Motor neuron (in vitro differentiated cells): ENCODE measurements around the gene RHBDL1. TPM values are rescaled to one million over a fixed set of nuclear protein-coding genes. Genes with fewer than 3 reads are reported as not detected.

ENCODE experiments used
- ATAC-seq, 8 experiments: fragments of 200-7000 bp; cut with Tn5 transposase; replicated peaks in 6 of 8; 2 replicates each; pipeline ENCODE4 v1.8.0; 2021; ENCODE audit warnings: mild to moderate bottlenecking in 8 of 8, moderate library complexity in 8 of 8
- H3K27ac ChIP-seq, 2 donors: fragments of 250-450 bp; sonication (Bioruptor Pico); 2 replicates each; pipeline ENCODE4 v1.9.0; 2021; ENCODE audit warnings: antibody characterized with exemption in 2 of 2, mild to moderate bottlenecking in 2 of 2, moderate library complexity in 1 of 2
- H3K4me1 ChIP-seq, 2 donors: fragments of 250-450 bp; sonication (Bioruptor Pico); replicated peaks in 1 of 2; 2 replicates each; pipeline ENCODE4 v1.6.1; 2021; ENCODE audit warnings: antibody characterized with exemption in 2 of 2, mild to moderate bottlenecking in 2 of 2, moderate library complexity in 1 of 2
- H3K4me3 ChIP-seq, 5 donors: fragments of 250-450 bp; sonication (Bioruptor Pico); 2 replicates each; pipeline ENCODE4 v1.9.0; 2021; ENCODE audit warnings: antibody characterized with exemption in 5 of 5, mild to moderate bottlenecking in 5 of 5, moderate library complexity in 4 of 5
- WGBS, 10 experiments: fragments of 450-650 bp; shearing (Covaris generic); methylation state at CpG; one replicate each; pipeline ENCODE4 v1.0.0; 2022; 5-methylcytosine and 5-hydroxymethylcytosine counted together
- in situ Hi-C, 9 experiments: fragments of 400-800 bp; cut with MboI; loops; one replicate each; pipeline ENCODE4 v1.15.0; 2021; ENCODE audit warnings: low sequenced_read_pairs in 9 of 9, low pct_unique_long_range_greater_than_20kb in 2 of 9; ENCODE audit not compliant: unreplicated experiment in 9 of 9
- total RNA-seq, 8 experiments: library from RNA; unstranded; fragments of 300-600 nt; gene quantifications; 2 replicates each; pipeline versions ENCODE4 v1.2.3 to v1.2.4, GENCODE V29; 2022

RHBDL1 gene
- total RNA-seq, 8 experiments from 2014 or later = 1.0 to 8.5 (median 3.3) TPM

DNA sequence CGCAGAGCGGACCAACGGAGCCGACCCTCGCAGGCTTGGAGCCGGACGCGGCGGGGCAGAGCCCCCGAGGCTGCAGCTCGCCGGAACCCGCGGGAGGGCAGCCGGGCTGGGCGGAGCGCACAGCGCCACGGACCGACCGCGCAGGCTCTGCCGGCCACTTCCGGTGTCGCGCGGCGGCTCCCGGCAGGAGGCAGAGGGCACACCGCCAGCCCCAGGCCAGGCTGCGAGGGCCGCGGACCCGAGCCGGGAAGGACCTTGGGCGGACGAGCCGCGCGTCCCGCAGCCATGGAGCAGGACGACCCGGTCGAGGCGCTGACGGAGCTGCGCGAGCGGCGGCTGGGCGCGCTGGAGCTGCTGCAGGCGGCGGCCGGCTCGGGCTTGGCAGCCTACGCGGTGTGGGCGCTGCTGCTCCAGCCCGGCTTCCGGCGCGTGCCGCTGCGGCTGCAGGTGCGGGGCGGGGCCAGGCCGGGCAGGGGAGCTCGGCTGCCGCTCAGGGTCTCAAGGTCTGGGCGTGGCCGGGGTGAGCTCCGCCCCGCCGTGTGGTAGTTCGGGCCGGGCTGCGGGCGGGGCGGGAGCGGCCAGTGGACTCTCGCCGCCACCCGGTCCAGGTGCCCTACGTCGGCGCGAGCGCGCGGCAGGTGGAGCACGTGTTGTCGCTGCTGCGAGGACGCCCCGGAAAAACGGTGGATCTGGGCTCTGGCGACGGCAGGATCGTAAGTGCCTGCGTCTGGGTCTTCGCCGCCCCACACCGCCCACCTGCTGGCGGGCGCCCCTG, 45.7 kb downstream of the RHBDL1 start, which contains the start of gene ANTKMT:
Gene ANTKMT, plus strand, starts transcription at position 157 of the 775 bp plus-strand sequence. Its CDS starts 129 bp downstream, at position 286.
- H3K4me1 ChIP-seq = peaks cover 41 to 46% of the 10 kb centered on the region in 2 donors
- in situ Hi-C loops = loop anchor here in 1 of 9 experiments (25.0 kb wide), 1 partner anchor 341 kb away; the partner anchor contains the start of gene SSTR5

DNA sequence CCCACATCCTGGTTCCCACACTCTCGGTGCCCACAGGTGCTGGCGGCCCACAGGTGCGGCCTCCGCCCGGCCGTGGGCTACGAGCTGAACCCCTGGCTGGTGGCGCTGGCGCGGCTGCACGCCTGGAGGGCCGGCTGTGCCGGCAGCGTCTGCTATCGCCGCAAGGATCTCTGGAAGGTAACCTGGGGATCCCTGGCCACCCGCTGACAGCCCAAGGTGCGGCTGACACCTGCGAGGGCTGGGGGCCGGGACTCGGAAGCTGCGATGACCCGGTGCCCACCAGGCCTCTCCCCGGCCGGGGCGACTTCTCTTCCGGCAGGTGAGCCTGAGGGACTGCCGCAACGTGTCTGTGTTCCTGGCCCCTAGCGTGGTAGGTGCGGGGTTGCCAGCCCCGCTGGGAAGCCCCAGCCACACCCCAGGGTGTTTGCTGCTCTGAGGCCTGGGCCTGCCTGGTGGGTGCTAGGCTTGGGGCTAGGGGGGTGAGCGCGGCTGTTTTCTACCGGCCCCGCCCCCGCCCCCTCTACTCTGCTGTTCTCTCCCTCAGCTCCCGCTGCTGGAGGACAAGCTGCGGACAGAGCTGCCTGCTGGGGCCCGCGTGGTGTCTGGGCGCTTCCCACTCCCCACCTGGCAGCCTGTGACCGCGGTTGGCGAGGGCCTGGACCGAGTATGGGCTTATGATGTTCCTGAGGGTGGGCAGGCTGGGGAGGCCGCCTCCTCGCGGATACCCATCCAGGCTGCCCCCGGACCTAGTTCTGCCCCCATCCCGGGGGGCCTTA, 46.5 kb downstream of the RHBDL1 start:
- Histone ChIP-seq H3K4me3 (peak overlapping the region; percentile 59 to 99 (median 77)), H3K27ac (peak overlapping the region; percentile 94 to 97), H3K4me1 (peaks cover 33 to 43% of the 10 kb centered on the region in 2 donors)
- 72 to 90% methylated on average over 4 to 5 of the region's 51 CpGs; no CpG with 5 or more reads in 8 of the 10 experiments for WGBS, 10 experiments
- in situ Hi-C loops = loop anchor here in 1 of 9 experiments (25.0 kb wide), 1 partner anchor 340 kb away; the partner anchor contains the start of gene SSTR5
- no peak for ATAC-seq

More for the DNA sequence above, 45.7 kb downstream of the RHBDL1 start, which contains the start of gene ANTKMT:
- H3K4me3 ChIP-seq = peak within 1 kb of the TSS; percentile 59 to 99 (median 77)
- H3K27ac ChIP-seq = peak within 1 kb of the TSS; percentile 94 to 97
- peak; percentile 74 to 89 (median 80) for ATAC-seq
- 0 to 19% (median 16%) methylated on average over 5 to 15 of the region's 106 CpGs; no CpG with 5 or more reads in 7 of the 10 experiments for WGBS, 10 experiments

- Histone ChIP-seq H3K27ac (no peak overlapping the region), H3K4me1 (peaks cover 23 to 32% of the 10 kb centered on the region in 2 donors), H3K4me3 (no peak overlapping the region)
- WGBS, 10 experiments = 20 to 100% (median 100%) methylated on average over 1 to 4 of the region's 24 CpGs; no CpG with 5 or more reads in 3 of the 10 experiments
- in situ Hi-C loops = loop anchor here in 1 of 9 experiments (25.0 kb wide), 1 partner anchor 339 kb away; the partner anchor contains the start of gene SSTR5
- no peak for ATAC-seq
Measured at GRCh38 chr16:722835-723633, 47.6 kb downstream of the RHBDL1 start.

- Histone ChIP-seq H3K27ac (no peak overlapping the region), H3K4me1 (peaks cover 16 to 27% of the 10 kb centered on the region in 2 donors), H3K4me3 (no peak overlapping the region)
- WGBS, 10 experiments = 82% methylated on average over 3 of the region's 9 CpGs; no CpG with 5 or more reads in 9 of the 10 experiments
- no peak for ATAC-seq
- in situ Hi-C loops = loop anchor here in 1 of 9 experiments (25.0 kb wide), 1 partner anchor 339 kb away; the partner anchor contains the start of gene SSTR5
Measured at GRCh38 chr16:723695-724094, 48.2 kb downstream of the RHBDL1 start.

- peaks cover 9 to 20% of the 10 kb centered on the region in 2 donors for H3K4me1 ChIP-seq
Measured at GRCh38 chr16:724188-725040, 48.9 kb downstream of the RHBDL1 start.

GRCh38 chr16:725041-725376, 49.5 kb downstream of the RHBDL1 start:
- Histone ChIP-seq H3K27ac (no peak overlapping the region), H3K4me3 (no peak overlapping the region), H3K4me1 (peaks cover 7 to 15% of the 10 kb centered on the region in 2 donors)
- WGBS, 10 experiments = 60 to 100% (median 70%) methylated on average over 1 to 2 of the region's 7 CpGs; no CpG with 5 or more reads in 6 of the 10 experiments
- ATAC-seq = no peak
- in situ Hi-C loops = no loop called here

More at GRCh38 chr16:724188-725040, 48.9 kb downstream of the RHBDL1 start:
- ATAC-seq = no peak
- in situ Hi-C loops = loop anchor here in 1 of 9 experiments (25.0 kb wide), 1 partner anchor 338 kb away; the partner anchor contains the start of gene SSTR5
- WGBS, 10 experiments = 39 to 80% (median 73%) methylated on average over 1 to 5 of the region's 29 CpGs; no CpG with 5 or more reads in 6 of the 10 experiments
- Histone ChIP-seq H3K4me3 (no peak overlapping the region), H3K27ac (no peak overlapping the region)

DNA sequence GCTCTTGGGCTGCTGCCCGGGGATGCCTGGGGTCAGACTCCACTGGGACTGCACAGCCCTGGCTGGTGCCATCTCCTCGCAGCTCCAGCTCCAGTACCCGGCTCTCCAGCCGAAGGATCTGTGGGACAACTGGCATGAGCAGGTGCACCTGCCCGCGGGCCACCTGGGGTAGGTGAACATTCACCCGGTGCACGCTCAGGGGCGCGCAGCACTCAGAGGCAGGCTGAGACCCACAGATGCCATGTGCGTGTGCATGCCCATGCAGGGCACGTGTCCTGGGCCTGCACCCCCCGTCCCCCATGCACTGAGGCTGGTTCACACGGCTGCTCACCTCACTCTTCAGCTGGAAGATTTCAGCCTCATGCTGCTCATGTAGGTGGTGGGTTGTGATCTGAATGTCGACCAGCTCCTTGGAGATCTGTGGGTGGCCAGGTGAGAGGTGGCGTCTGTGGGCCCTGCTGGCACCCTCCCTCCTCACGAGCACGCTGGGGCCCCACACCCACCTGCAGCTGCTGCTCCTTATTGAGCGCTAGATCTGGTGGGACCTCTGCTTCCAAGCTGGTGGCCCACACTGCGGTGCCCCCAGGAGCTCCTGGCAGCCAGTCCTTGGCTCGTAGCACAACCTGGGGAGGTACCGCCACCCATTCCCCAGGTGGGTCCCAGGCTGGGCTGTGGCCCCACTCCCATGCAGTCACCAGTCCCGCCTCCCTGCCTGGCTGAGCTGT, 50.2 kb downstream of the RHBDL1 start:
- Histone ChIP-seq H3K4me1 (peaks cover 7 to 15% of the 10 kb centered on the region in 2 donors), H3K27ac (no peak overlapping the region), H3K4me3 (no peak overlapping the region)
- ATAC-seq = no peak
- in situ Hi-C loops = no loop called here
- 100% methylated on average over 2 of the region's 23 CpGs; no CpG with 5 or more reads in 9 of the 10 experiments for WGBS, 10 experiments

DNA sequence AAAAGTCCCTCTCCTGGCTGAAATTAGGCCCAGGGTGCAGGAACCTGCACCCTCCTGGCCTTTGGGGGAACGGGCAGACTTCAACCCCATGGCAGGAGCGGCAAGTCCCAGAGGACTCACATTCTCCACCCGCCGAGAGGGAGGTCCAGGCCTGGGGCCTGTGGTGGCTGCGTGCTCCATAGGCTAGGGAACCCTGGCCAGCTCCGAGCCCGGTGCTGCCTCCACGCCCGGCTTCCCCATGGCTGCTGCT, 50.6 kb downstream of the RHBDL1 start:
- H3K4me3 ChIP-seq = no peak overlapping the region
- H3K4me1 ChIP-seq = peaks cover 7 to 15% of the 10 kb centered on the region in 2 donors
- no peak for ATAC-seq
- no CpG with 5 or more reads among the region's 9 CpGs for WGBS, 10 experiments
- in situ Hi-C loops = no loop called here
- H3K27ac ChIP-seq = no peak overlapping the region

GRCh38 chr16:726438-727290, 51.2 kb downstream of the RHBDL1 start, which contains the start of the genes CCDC78 and HAGHL:
CCDC78 (minus strand) TSS chr16:726443; CDS start chr16:726367, 76 bp downstream.
HAGHL (plus strand) TSS chr16:727106; CDS start chr16:727510, 404 bp downstream.
- in situ Hi-C loops = no loop called here
- H3K4me3 ChIP-seq = peak within 1 kb of the TSS; percentile 40 to 52 (median 43)
- 30 to 40% methylated on average over 2 to 5 of the region's 88 CpGs; no CpG with 5 or more reads in 8 of the 10 experiments for WGBS, 10 experiments
- peak within 1 kb of the TSS; percentile 26 to 72 for H3K27ac ChIP-seq
- H3K4me1 ChIP-seq = peaks cover 6 to 12% of the 10 kb centered on the region in 2 donors
- ATAC-seq = peak; percentile 12 to 66 (median 48)

GRCh38 chr16:727291-727977, 52.0 kb downstream of the RHBDL1 start:
- Histone ChIP-seq H3K4me1 (peaks cover 0 to 6% of the 10 kb centered on the region in 2 donors), H3K27ac (peak overlapping the region; percentile 26 to 72), H3K4me3 (peak overlapping the region; percentile 40 to 52 (median 43))
- in situ Hi-C loops = no loop called here
- WGBS, 10 experiments = 0% methylated on average over 4 of the region's 61 CpGs; no CpG with 5 or more reads in 9 of the 10 experiments
- peak; percentile 6 to 23 (median 11) for ATAC-seq
